Endothelial cell (in vitro differentiated cells): ENCODE results near the gene CUL4B. TPM values are rescaled to one million over a fixed set of nuclear protein-coding genes. Genes with fewer than 3 reads are reported as not detected.
A peak's percentile ranks its signal among the peaks of the same experiment; 100 is the strongest.

Source experiments
- DNase-seq: peaks from one replicate; pipeline ENCODE4 v3.0.0; 2021; ENCODE audit warnings: low spot score
- H3K27ac Mint-ChIP-seq: one replicate; pipeline ENCODE4 v1.8.0; 2021; ENCODE audit warnings: mixed read lengths, inconsistent platforms; ENCODE audit not compliant: unreplicated experiment
- H3K27me3 Mint-ChIP-seq: one replicate; pipeline ENCODE4 v1.8.0; 2021; ENCODE audit warnings: mild to moderate bottlenecking, moderate library complexity, mixed read lengths, inconsistent platforms; ENCODE audit not compliant: unreplicated experiment
- H3K36me3 Mint-ChIP-seq: one replicate; pipeline ENCODE4 v1.8.0; 2021; ENCODE audit warnings: mild to moderate bottlenecking, low read depth, mixed read lengths, inconsistent platforms; ENCODE audit not compliant: unreplicated experiment
- H3K4me1 Mint-ChIP-seq: one replicate; pipeline ENCODE4 v1.8.0; 2021; ENCODE audit warnings: mild to moderate bottlenecking, mixed read lengths, inconsistent platforms; ENCODE audit not compliant: unreplicated experiment
- H3K4me3 Mint-ChIP-seq: one replicate; pipeline ENCODE4 v1.8.0; 2021; ENCODE audit warnings: mild to moderate bottlenecking, mixed read lengths, inconsistent platforms; ENCODE audit not compliant: unreplicated experiment
- H3K9me3 Mint-ChIP-seq: one replicate; pipeline ENCODE4 v1.8.0; 2021; ENCODE audit warnings: mixed read lengths, inconsistent platforms; ENCODE audit not compliant: unreplicated experiment
- CTCF ChIP-seq: fragments of 200-600 bp; sonication (generic); IDR thresholded peaks from one replicate; pipeline ENCODE4 v1.5.0; 2021; ENCODE audit warnings: antibody characterized with exemption; ENCODE audit not compliant: unreplicated experiment
- long read RNA-seq: library from polyadenylated mRNA; unstranded; transcript quantifications from one replicate; pipeline ENCODE4 v2.0.0, GENCODE V29; 2020; ENCODE audit not compliant: unreplicated experiment
- total RNA-seq: library from RNA; stranded (reverse); fragmentation: NEBNext Ultra II Directional; extraction: Animal tissue kit (Norgen Biotek cat#: 25700); gene quantifications from one replicate; pipeline ENCODE4 v1.2.1, GENCODE V29; 2021; ENCODE audit not compliant: unreplicated experiment

Gene CUL4B
- total RNA-seq: 44.3 TPM
- long read RNA-seq, full-length matches to known transcripts: 3 of 4 reads
- long read RNA-seq, partial matches to known transcripts: 0 of 4 reads
- long read RNA-seq, other reads (novel, unspliced or antisense): 1 of 4 reads

DNA sequence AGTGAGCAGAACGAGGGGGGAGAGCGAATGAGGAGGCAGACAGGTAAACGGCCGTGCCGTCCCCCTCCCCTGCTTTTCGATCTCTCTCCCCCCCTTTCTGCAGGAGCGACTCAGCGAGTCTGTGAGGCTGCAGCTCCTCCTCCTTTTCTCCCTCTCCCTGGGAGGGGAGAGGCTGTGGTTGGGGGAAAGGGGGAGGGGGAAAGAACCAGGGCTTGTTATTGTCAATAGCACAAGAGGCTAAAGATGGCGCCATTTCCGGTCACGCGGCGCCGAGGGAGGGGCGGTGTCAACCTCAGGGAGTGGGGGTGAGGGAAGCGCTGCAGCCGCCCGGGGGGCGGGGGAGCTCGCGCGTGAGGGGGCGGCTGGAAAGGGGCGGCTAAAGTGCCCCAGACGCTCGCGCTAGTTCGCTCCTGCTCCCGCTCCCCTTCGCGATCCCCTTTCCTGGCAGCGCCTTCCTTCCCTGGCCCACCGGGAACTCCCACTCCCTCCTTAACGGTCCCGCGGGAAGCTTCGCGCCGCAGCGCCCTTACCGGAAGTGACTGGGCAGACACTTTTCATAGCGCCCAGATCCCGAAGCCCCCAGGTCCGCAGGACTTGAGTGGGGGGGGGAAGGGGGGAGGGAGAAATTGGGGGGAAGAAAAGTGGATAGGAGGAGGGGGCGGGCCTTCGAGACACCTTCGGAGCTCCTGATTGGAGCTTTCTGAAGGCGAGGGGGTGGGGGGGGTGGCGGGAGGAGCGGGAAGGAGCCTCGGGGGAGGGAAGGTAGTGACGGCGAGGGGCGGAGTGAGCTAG, at the start of gene CUL4B:
TSS of gene CUL4B (minus strand) at position 121 of the 792 bp plus-strand sequence. CDS start 324 bp downstream, outside the sequence.
- peak; percentile 84 for DNase-seq

DNA sequence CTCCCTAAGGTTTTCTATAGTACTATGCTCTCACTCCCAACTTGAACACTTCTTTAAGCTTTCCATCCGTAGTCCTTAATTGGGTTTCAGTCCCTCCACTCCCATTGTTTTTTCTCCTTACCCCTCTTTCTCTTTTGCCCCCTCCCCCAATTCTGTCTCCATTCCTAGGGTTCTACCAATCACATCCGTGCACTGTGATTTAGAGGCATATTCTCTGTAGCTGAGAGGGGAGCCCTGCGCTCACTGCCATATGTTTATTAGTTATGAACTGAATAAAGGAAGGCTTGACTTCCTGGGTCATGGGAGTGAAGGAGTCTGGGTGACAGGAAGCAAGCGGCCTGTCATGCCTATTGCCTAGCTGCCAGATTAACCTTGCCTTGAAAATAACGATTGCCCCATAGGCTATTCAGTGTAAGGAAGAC, 43.6 kb upstream of the CUL4B start:
- H3K27me3 Mint-ChIP-seq: peaks cover 2% of the 10 kb centered on the region

More for the DNA sequence above, at the start of gene CUL4B:
- no peak for TF ChIP-seq CTCF
- Mint-ChIP-seq H3K27ac (peak within 1 kb of the TSS; percentile 95), H3K4me1 (peaks cover 15% of the 10 kb centered on the region), H3K4me3 (peak within 1 kb of the TSS; percentile 95), H3K9me3 (no peaks in the 10 kb centered on the region), H3K36me3 (no peaks in the 10 kb centered on the region), H3K27me3 (peaks cover 8% of the 10 kb centered on the region)

DNA sequence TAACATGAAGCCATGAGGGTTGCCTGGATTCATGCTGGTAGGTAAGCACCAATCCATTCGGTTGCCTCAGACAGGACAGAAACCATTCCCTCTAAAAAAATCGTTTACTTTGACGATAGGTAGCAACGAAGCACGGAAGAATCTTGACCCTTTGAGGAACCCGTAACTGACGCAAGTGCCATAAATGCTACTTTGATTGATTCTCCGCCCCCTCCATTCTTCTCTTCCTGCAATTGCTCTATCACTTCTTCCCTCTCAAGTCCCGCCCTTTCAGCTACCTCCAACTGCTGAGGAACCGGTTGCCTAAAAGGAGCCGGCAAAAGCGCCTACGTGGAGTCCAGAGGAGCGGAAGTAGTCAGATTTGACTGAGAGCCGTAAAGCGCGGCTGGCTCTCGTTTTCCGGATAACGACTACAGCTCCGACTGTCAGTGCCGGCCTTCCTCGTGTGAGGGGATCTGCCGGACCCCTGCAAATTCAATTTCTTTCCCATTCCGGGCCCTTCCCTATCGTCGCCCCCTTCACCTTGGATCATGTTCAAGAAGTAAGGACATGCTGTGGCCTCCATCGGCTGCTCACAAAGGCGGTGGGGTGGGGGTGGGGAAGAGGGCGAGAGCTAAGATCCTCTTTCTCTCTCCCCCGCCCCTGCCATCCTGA, 43.1 kb upstream of the CUL4B start, which contains the start of gene MCTS1:
TSS of gene MCTS1 (plus strand) at position 395 of the 654 bp plus-strand sequence. CDS start at position 531, 136 bp downstream.
- peak; percentile 62 for DNase-seq
- peaks cover 2% of the 10 kb centered on the region for H3K27me3 Mint-ChIP-seq
- H3K27ac Mint-ChIP-seq: peak within 1 kb of the TSS; percentile 98
- H3K9me3 Mint-ChIP-seq: no peaks in the 10 kb centered on the region
- peak within 1 kb of the TSS; percentile 96 for H3K4me3 Mint-ChIP-seq
- TF ChIP-seq CTCF: no peak
- H3K4me1 Mint-ChIP-seq: no peaks in the 10 kb centered on the region
- no peaks in the 10 kb centered on the region for H3K36me3 Mint-ChIP-seq

More for the DNA sequence above, 43.6 kb upstream of the CUL4B start:
- Mint-ChIP-seq H3K27ac (peak overlapping the region; percentile 98), H3K9me3 (no peaks in the 10 kb centered on the region), H3K4me1 (no peaks in the 10 kb centered on the region), H3K36me3 (no peaks in the 10 kb centered on the region), H3K4me3 (peak overlapping the region; percentile 96)
- no peak for DNase-seq
- TF ChIP-seq CTCF: no peak

GRCh38 chrX:120585702-120586101, 24.9 kb upstream of the CUL4B start:
- Mint-ChIP-seq H3K27me3 (no peaks in the 10 kb centered on the region), H3K27ac (no peak overlapping the region), H3K36me3 (no peaks in the 10 kb centered on the region), H3K4me3 (no peak overlapping the region), H3K4me1 (no peaks in the 10 kb centered on the region), H3K9me3 (no peaks in the 10 kb centered on the region)
- no peak for DNase-seq
- no peak for TF ChIP-seq CTCF
